MCF 10A (cell line): Measurements from ENCODE around the gene WDR7. TPM values are rescaled to one million over a fixed set of nuclear protein-coding genes. Genes with fewer than 3 reads are reported as not detected.
A peak's percentile ranks its signal among the peaks of the same experiment; 100 is the strongest.

ENCODE experiments used
- BruUV-seq: library from RNA; stranded (reverse); fragments of 400-500 nt; replicated peaks from 2 replicates; lab custom pipeline; 2021; lab: Mats Ljungman, UMichigan
- CTCF ChIA-PET: fragments of 300-600 bp; sonication (Branson Sonifier 250); formaldehyde crosslinking; extraction: SDS; loops from one replicate; lab custom pipeline; 2021; ENCODE audit warnings: antibody characterized with exemption, inconsistent platforms; lab: Yijun Ruan, JAX
- POLR2A ChIA-PET: fragments of 300-600, 350-650 bp; sonication (Branson Sonifier 250); formaldehyde crosslinking; extraction: SDS; loops from one replicate; lab custom pipeline; 2020; ENCODE audit warnings: antibody characterized with exemption, inconsistent platforms; lab: Yijun Ruan, JAX
- DNase-seq: peaks from one replicate; pipeline ENCODE4 v3.0.0-alpha.2; 2018; ENCODE audit not compliant: unreplicated experiment
- H3K27ac Mint-ChIP-seq: one replicate; pipeline ENCODE4 v1.8.0; 2022; ENCODE audit warnings: mild to moderate bottlenecking, low read depth, mixed read lengths; ENCODE audit not compliant: unreplicated experiment
- H3K27me3 Mint-ChIP-seq: one replicate; pipeline ENCODE4 v1.8.0; 2022; ENCODE audit warnings: mixed read lengths; ENCODE audit not compliant: insufficient read depth, unreplicated experiment
- H3K36me3 Mint-ChIP-seq: one replicate; pipeline ENCODE4 v1.8.0; 2022; ENCODE audit warnings: mild to moderate bottlenecking, moderate library complexity, mixed read lengths; ENCODE audit not compliant: insufficient read depth, unreplicated experiment
- H3K4me1 Mint-ChIP-seq: one replicate; pipeline ENCODE4 v1.8.0; 2022; ENCODE audit warnings: mixed read lengths; ENCODE audit not compliant: insufficient read depth, unreplicated experiment
- H3K4me3 Mint-ChIP-seq: one replicate; pipeline ENCODE4 v1.8.0; 2022; ENCODE audit warnings: mild to moderate bottlenecking, moderate library complexity, mixed read lengths; ENCODE audit not compliant: unreplicated experiment
- H3K9me3 Mint-ChIP-seq: one replicate; pipeline ENCODE4 v1.8.0; 2022; ENCODE audit warnings: mixed read lengths; ENCODE audit not compliant: unreplicated experiment
- intact Hi-C: fragments of 100-400 bp; cut with micrococcal nuclease; formaldehyde crosslinking; loops from 2 replicates; pipeline ENCODE4 v1.14.1; 2022
- total RNA-seq: library from RNA; stranded (reverse); gene quantifications from 2 replicates; pipeline ENCODE4 v1.2.3, GENCODE V29; 2022
- TF ChIP-seq, protein P1 (sequence below): fragments of 200-600 bp; IDR thresholded peaks from one replicate; pipeline ENCODE4 v1.8.0; 2022; ENCODE audit warnings: antibody characterized with exemption, mild to moderate bottlenecking; ENCODE audit not compliant: unreplicated experiment

Gene WDR7
- total RNA-seq, 1 experiment from 2014 or later, result 12.6 TPM

GRCh38 chr18:56787390-56787789 is 136.2 kb downstream of the WDR7 start:
- H3K36me3 Mint-ChIP-seq, result peaks cover 5% of the 10 kb centered on the region
- no peak overlapping the region for H3K27ac Mint-ChIP-seq
- H3K9me3 Mint-ChIP-seq, result no peaks in the 10 kb centered on the region
- intact Hi-C loops, result no loop called here
- H3K27me3 Mint-ChIP-seq, result no peaks in the 10 kb centered on the region
- BruUV-seq, result no TSS peak
- no peak overlapping the region for H3K4me3 Mint-ChIP-seq
- H3K4me1 Mint-ChIP-seq, result no peaks in the 10 kb centered on the region
- POLR2A ChIA-PET, result no interaction called here
- CTCF ChIA-PET, result interaction anchor here (0.7 kb wide), 1 partner anchor 39 kb away, joined by 3 read pairs; no protein-coding TSS in a partner anchor
- TF ChIP-seq, protein P1, sequence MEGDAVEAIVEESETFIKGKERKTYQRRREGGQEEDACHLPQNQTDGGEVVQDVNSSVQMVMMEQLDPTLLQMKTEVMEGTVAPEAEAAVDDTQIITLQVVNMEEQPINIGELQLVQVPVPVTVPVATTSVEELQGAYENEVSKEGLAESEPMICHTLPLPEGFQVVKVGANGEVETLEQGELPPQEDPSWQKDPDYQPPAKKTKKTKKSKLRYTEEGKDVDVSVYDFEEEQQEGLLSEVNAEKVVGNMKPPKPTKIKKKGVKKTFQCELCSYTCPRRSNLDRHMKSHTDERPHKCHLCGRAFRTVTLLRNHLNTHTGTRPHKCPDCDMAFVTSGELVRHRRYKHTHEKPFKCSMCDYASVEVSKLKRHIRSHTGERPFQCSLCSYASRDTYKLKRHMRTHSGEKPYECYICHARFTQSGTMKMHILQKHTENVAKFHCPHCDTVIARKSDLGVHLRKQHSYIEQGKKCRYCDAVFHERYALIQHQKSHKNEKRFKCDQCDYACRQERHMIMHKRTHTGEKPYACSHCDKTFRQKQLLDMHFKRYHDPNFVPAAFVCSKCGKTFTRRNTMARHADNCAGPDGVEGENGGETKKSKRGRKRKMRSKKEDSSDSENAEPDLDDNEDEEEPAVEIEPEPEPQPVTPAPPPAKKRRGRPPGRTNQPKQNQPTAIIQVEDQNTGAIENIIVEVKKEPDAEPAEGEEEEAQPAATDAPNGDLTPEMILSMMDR, result no peak
- no peak for DNase-seq

DNA sequence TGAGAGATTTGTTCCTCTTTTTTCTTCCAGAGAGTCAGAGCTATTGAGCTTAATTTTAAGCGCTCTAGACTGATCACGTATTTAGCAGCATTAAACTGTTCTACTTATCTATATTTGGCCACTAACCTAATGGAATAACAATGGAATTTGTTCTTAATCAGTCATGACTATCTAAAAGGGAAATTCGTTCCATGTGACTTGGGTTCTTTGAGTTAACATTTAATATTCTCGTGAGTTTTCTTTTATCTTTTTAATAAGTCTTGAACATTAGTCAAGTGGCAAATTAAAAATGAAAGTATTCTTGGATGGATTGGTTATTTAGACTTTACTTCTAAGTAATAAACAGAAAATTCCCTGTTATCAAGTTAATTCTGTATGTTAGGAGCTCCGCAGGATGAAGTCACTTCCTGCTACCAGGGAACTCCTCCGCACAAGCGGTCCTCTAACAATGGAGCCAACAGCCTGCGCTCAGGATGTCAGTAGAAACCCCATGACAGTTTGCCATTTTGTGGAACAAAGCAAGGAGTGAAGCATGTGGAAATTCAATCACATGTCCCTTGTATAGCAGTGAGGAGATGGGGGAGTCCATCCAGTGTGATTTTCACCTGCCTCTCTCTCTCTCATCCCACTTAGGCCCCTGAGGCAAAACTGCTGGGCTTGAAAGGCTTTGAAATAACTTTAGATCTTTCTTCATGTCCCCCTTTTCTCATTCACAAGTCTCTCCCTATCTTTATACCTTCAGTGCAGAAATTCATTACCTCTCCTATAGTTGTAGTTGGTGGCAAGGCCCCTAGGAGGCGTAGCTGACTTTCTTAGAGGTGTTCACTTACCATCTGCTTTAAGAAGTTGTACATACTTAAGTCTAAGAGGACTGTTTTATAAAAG is 138.1 kb downstream of the WDR7 start:
- DNase-seq, result peak; percentile 59
- H3K9me3 Mint-ChIP-seq, result no peaks in the 10 kb centered on the region
- intact Hi-C loops, result loop anchor here (1.0 kb wide), 1 partner anchor 657 kb away; no protein-coding TSS in a partner anchor

GRCh38 chr18:56789889-56790180 is 138.7 kb downstream of the WDR7 start:
- TF ChIP-seq, protein P1, result peak; percentile 4
- intact Hi-C loops, result loop anchor here (1.0 kb wide), 1 partner anchor 656 kb away; no protein-coding TSS in a partner anchor
- Mint-ChIP-seq H3K4me1 (no peaks in the 10 kb centered on the region), H3K27ac (no peak overlapping the region), H3K9me3 (no peaks in the 10 kb centered on the region), H3K27me3 (no peaks in the 10 kb centered on the region), H3K36me3 (peaks cover 5% of the 10 kb centered on the region), H3K4me3 (no peak overlapping the region)
- BruUV-seq, result no TSS peak
- DNase-seq, result no peak
- POLR2A ChIA-PET, result interaction anchor here (0.6 kb wide), 1 partner anchor 1756 kb away, joined by 3 read pairs; no protein-coding TSS in a partner anchor
- CTCF ChIA-PET, result interaction anchor here (0.6 to 1.8 kb wide), 12 partner anchors 8 to 812 kb away, joined by 3 to 8 read pairs (median 4); no protein-coding TSS in a partner anchor

More for the DNA sequence above, 138.1 kb downstream of the WDR7 start:
- Mint-ChIP-seq H3K4me3 (no peak overlapping the region), H3K27ac (no peak overlapping the region), H3K27me3 (no peaks in the 10 kb centered on the region), H3K4me1 (no peaks in the 10 kb centered on the region), H3K36me3 (peaks cover 5% of the 10 kb centered on the region)
- TF ChIP-seq, protein P1, result peak; percentile 51
- POLR2A ChIA-PET, result interaction anchor here (0.6 kb wide), 1 partner anchor 1755 kb away, joined by 3 read pairs; no protein-coding TSS in a partner anchor
- CTCF ChIA-PET, result interaction anchor here (0.6 to 1.8 kb wide), 13 partner anchors 16 to 812 kb away, joined by 3 to 8 read pairs (median 5); no protein-coding TSS in a partner anchor
- BruUV-seq, result no TSS peak

- no peaks in the 10 kb centered on the region for H3K27me3 Mint-ChIP-seq
- no peaks in the 10 kb centered on the region for H3K9me3 Mint-ChIP-seq
- peaks cover 5% of the 10 kb centered on the region for H3K36me3 Mint-ChIP-seq
- no peak overlapping the region for H3K4me3 Mint-ChIP-seq
- H3K27ac Mint-ChIP-seq, result no peak overlapping the region
- TF ChIP-seq, protein P1, result no peak
- intact Hi-C loops, result no loop called here
- no TSS peak for BruUV-seq
- ChIA-PET CTCF (no interaction called here), POLR2A (no interaction called here)
- no peak for DNase-seq
- H3K4me1 Mint-ChIP-seq, result no peaks in the 10 kb centered on the region
Measured at GRCh38 chr18:56795381-56795780, 144.2 kb downstream of the WDR7 start.
